Measurements from ENCODE around the gene FGD6. TPM values are rescaled to one million over a fixed set of nuclear protein-coding genes. Genes with fewer than 3 reads are reported as not detected.

FGD6 gene
- total and polyA plus RNA-seq, 3 donors from 2014 or later = 4.8 to 13.6 (median 13.1) TPM

DNA sequence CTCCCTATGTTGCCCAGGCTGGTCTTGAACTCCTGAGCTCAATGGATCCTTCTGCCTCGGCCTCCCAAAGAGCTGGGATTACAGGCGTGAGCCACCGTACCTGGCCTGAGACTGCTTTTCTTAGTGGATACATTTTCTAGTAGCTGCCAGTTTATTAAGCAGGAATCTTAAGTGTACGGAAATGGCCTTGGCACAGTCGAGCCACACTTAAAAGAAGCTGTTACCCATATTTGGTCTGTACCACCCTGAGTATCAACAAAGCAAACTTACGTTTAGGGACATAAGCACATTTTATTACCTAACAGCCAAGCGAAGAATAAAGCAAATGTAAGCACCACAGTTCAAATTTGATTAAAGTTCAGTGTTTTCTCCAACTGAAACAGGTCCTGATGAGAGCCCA is 93.2 kb downstream of the FGD6 start:
- Histone ChIP-seq H3K36me3 (ENCODE audit: low read depth, missing control alignments) (no peaks in the 10 kb centered on the region), H3K27me3 (no peaks in the 10 kb centered on the region), H3K4me3 (no peak overlapping the region), H3K27ac (no peak overlapping the region), H3K9me3 (no peaks in the 10 kb centered on the region), H3K4me1 (no peaks in the 10 kb centered on the region)
- 73 to 89% methylated on average over 7 of the region's 7 CpGs for WGBS, 2 donors
- intact Hi-C loops (cut with DNase I; ENCODE audit: low total_unique reads) = no loop called here
- TF ChIP-seq POLR2A (IDR thresholded peaks at IDR 0.05) (no peak), CTCF (IDR thresholded peaks at IDR 0.05) (no peak)
- no peak for DNase-seq

DNA sequence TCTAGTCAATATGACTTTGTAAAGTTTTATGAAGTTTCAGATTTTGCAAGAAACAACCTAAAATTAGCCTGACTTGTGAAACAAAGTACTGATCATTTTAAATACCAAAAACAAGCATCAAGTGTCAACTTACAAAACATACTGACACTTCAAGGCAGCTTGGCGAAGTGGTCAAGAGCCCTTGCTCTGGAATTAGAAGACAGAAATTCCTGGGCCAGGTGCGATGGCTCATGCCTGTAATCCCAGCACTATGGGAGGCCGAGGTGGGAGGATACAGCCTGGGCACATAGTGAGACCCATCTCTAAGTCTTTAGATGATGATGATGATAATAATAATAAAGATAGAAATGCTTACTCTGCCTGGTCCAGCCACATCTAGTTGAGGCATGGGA is 98.5 kb downstream of the FGD6 start:
- Histone ChIP-seq H3K4me1 (peaks cover 17% of the 10 kb centered on the region), H3K9me3 (no peaks in the 10 kb centered on the region), H3K4me3 (no peak overlapping the region), H3K27me3 (no peaks in the 10 kb centered on the region), H3K27ac (no peak overlapping the region), H3K36me3 (ENCODE audit: low read depth, missing control alignments) (no peaks in the 10 kb centered on the region)
- intact Hi-C loops (cut with DNase I; ENCODE audit: low total_unique reads) = loop anchor here (5.0 to 10.0 kb wide), 2 partner anchors 99 to 416 kb away; partner anchors contain the start of genes FGD6 and VEZT
- no peak for TF ChIP-seq POLR2A (IDR thresholded peaks at IDR 0.05)
- no peak for TF ChIP-seq CTCF (IDR thresholded peaks at IDR 0.05)
- 96 to 100% methylated on average over 3 of the region's 3 CpGs for WGBS, 2 donors
- no peak for DNase-seq

- intact Hi-C loops (cut with DNase I; ENCODE audit: low total_unique reads) = loop anchor here (5.0 to 10.0 kb wide), 2 partner anchors 99 to 417 kb away; partner anchors contain the start of genes FGD6 and VEZT
- DNase-seq = no peak
- Histone ChIP-seq H3K27me3 (no peaks in the 10 kb centered on the region), H3K4me1 (peaks cover 17% of the 10 kb centered on the region), H3K27ac (no peak overlapping the region), H3K36me3 (ENCODE audit: low read depth, missing control alignments) (no peaks in the 10 kb centered on the region), H3K4me3 (no peak overlapping the region), H3K9me3 (no peaks in the 10 kb centered on the region)
- TF ChIP-seq POLR2A (IDR thresholded peaks at IDR 0.05) (no peak), CTCF (IDR thresholded peaks at IDR 0.05) (no peak)
- WGBS, 2 donors = 80 to 92% methylated on average over 4 of the region's 4 CpGs
Measured at GRCh38 chr12:95118138-95118787, 99.0 kb downstream of the FGD6 start.

DNA sequence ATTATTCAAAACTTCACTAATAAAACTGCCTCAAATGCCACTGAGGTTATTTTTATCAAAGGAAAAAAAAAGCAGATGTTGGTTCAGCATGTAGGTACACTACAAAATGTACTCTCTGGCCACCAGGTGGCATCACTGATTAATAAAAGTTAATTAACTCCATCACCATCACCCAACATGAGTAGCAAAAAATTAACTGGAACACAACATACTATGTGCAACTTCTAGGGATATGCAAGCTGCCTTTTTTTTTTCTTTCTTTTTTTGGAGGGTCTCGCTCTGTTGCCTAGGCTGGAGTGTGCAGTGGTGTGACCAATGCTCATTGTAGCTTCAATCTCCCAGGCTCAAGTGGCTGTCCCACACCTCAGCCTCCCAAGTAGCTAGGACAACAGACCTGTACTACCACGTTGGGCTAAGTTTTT is 100.1 kb downstream of the FGD6 start:
- Histone ChIP-seq H3K4me1 (peaks cover 17% of the 10 kb centered on the region), H3K27ac (no peak overlapping the region)
- intact Hi-C loops (cut with DNase I; ENCODE audit: low total_unique reads) = loop anchor here (5.0 to 10.0 kb wide), 2 partner anchors 100 to 418 kb away; partner anchors contain the start of genes FGD6 and VEZT

More for the DNA sequence above, 100.1 kb downstream of the FGD6 start:
- Histone ChIP-seq H3K4me3 (no peak overlapping the region), H3K27me3 (no peaks in the 10 kb centered on the region), H3K9me3 (no peaks in the 10 kb centered on the region), H3K36me3 (ENCODE audit: low read depth, missing control alignments) (no peaks in the 10 kb centered on the region)
- peak; percentile 79 to 88 (median 85) for TF ChIP-seq CTCF (IDR thresholded peaks at IDR 0.05)
- TF ChIP-seq POLR2A (IDR thresholded peaks at IDR 0.05) = no peak
- whole genome bisulfite sequencing, 2 donors = 41 to 45% methylated on average over 2 of the region's 2 CpGs
- peak; percentile 87 for DNase-seq

All from testis (tissue), 3 donors.